ENCODE measurements around the gene SPAG17. TPM values are rescaled to one million over a fixed set of nuclear protein-coding genes. Genes with fewer than 3 reads are reported as not detected.

Gene SPAG17
- total and polyA plus RNA-seq, 2 donors from 2014 or later = 8.7 to 10.4 TPM

- TF ChIP-seq CTCF (IDR thresholded peaks at IDR 0.05; ENCODE audit: borderline replicate concordance, extremely low read depth, insufficient read depth) = no peak
- intact Hi-C loops (cut with DNase I) = no loop called here
- no peak for FAIRE-seq
- no peak overlapping the region for H3K27ac ChIP-seq (ENCODE audit: low read depth in 2 of 2, low read length in 2 of 2)
- no peak overlapping the region for H3K4me3 ChIP-seq (ENCODE audit: low read length in 3 of 3)
- no peaks in the 10 kb centered on the region for H3K9me3 ChIP-seq (ENCODE audit: control insufficient read depth in 2 of 3, insufficient read depth in 1 of 3, low read length in 3 of 3)
- DNase-seq = no peak
- H3K4me1 ChIP-seq (ENCODE audit: control insufficient read depth in 2 of 3, insufficient read depth in 2 of 3, low read depth in 1 of 3, low read length in 3 of 3) = no peaks in the 10 kb centered on the region
- H3K9ac ChIP-seq (ENCODE audit: low read length in 3 of 3) = no peak overlapping the region
- no peaks in the 10 kb centered on the region for H3K36me3 ChIP-seq (ENCODE audit: control insufficient read depth in 2 of 3, insufficient read depth in 3 of 3, low read length in 3 of 3)
- no peaks in the 10 kb centered on the region for H3K27me3 ChIP-seq (ENCODE audit: control insufficient read depth, insufficient read depth, low read length)
Observed at GRCh38 chr1:118143831-118144230, 41.2 kb downstream of the SPAG17 start.

GRCh38 chr1:118143121-118143520 is 41.9 kb downstream of the SPAG17 start:
- Histone ChIP-seq H3K9ac (ENCODE audit: low read length in 3 of 3) (no peak overlapping the region), H3K4me1 (ENCODE audit: control insufficient read depth in 2 of 3, insufficient read depth in 2 of 3, low read depth in 1 of 3, low read length in 3 of 3) (no peaks in the 10 kb centered on the region), H3K36me3 (ENCODE audit: control insufficient read depth in 2 of 3, insufficient read depth in 3 of 3, low read length in 3 of 3) (no peaks in the 10 kb centered on the region), H3K27me3 (ENCODE audit: control insufficient read depth, insufficient read depth, low read length) (no peaks in the 10 kb centered on the region), H3K4me3 (ENCODE audit: low read length in 3 of 3) (no peak overlapping the region), H3K27ac (ENCODE audit: low read depth in 2 of 2, low read length in 2 of 2) (no peak overlapping the region), H3K9me3 (ENCODE audit: control insufficient read depth in 2 of 3, insufficient read depth in 1 of 3, low read length in 3 of 3) (no peaks in the 10 kb centered on the region)
- no peak for DNase-seq
- no peak for TF ChIP-seq CTCF (IDR thresholded peaks at IDR 0.05; ENCODE audit: borderline replicate concordance, extremely low read depth, insufficient read depth)
- intact Hi-C loops (cut with DNase I) = no loop called here
- no peak for FAIRE-seq

GRCh38 chr1:118142546-118142945 is 42.5 kb downstream of the SPAG17 start:
- H3K9me3 ChIP-seq (ENCODE audit: control insufficient read depth in 2 of 3, insufficient read depth in 1 of 3, low read length in 3 of 3) = no peaks in the 10 kb centered on the region
- H3K9ac ChIP-seq (ENCODE audit: low read length in 3 of 3) = no peak overlapping the region
- FAIRE-seq = no peak
- H3K4me3 ChIP-seq (ENCODE audit: low read length in 3 of 3) = no peak overlapping the region
- no peaks in the 10 kb centered on the region for H3K27me3 ChIP-seq (ENCODE audit: control insufficient read depth, insufficient read depth, low read length)
- H3K4me1 ChIP-seq (ENCODE audit: control insufficient read depth in 2 of 3, insufficient read depth in 2 of 3, low read depth in 1 of 3, low read length in 3 of 3) = no peaks in the 10 kb centered on the region
- intact Hi-C loops (cut with DNase I) = no loop called here
- H3K36me3 ChIP-seq (ENCODE audit: control insufficient read depth in 2 of 3, insufficient read depth in 3 of 3, low read length in 3 of 3) = no peaks in the 10 kb centered on the region
- no peak for DNase-seq
- no peak for TF ChIP-seq CTCF (IDR thresholded peaks at IDR 0.05; ENCODE audit: borderline replicate concordance, extremely low read depth, insufficient read depth)
- no peak overlapping the region for H3K27ac ChIP-seq (ENCODE audit: low read depth in 2 of 2, low read length in 2 of 2)

GRCh38 chr1:118137900-118138299 is 47.1 kb downstream of the SPAG17 start:
- Histone ChIP-seq H3K4me1 (ENCODE audit: control insufficient read depth in 2 of 3, insufficient read depth in 2 of 3, low read depth in 1 of 3, low read length in 3 of 3) (no peaks in the 10 kb centered on the region), H3K27me3 (ENCODE audit: control insufficient read depth, insufficient read depth, low read length) (no peaks in the 10 kb centered on the region), H3K4me3 (ENCODE audit: low read length in 3 of 3) (no peak overlapping the region), H3K9me3 (ENCODE audit: control insufficient read depth in 2 of 3, insufficient read depth in 1 of 3, low read length in 3 of 3) (no peaks in the 10 kb centered on the region), H3K27ac (ENCODE audit: low read depth in 2 of 2, low read length in 2 of 2) (no peak overlapping the region), H3K9ac (ENCODE audit: low read length in 3 of 3) (no peak overlapping the region), H3K36me3 (ENCODE audit: control insufficient read depth in 2 of 3, insufficient read depth in 3 of 3, low read length in 3 of 3) (no peaks in the 10 kb centered on the region)
- intact Hi-C loops (cut with DNase I) = no loop called here
- DNase-seq (no peak), FAIRE-seq (no peak)
- TF ChIP-seq CTCF (IDR thresholded peaks at IDR 0.05; ENCODE audit: borderline replicate concordance, extremely low read depth, insufficient read depth) = no peak

Measured in kidney (tissue), 14 donors.